ENCODE results near the gene GALNT18. TPM values are rescaled to one million over a fixed set of nuclear protein-coding genes. Genes with fewer than 3 reads are reported as not detected.

GALNT18 gene
- total and polyA plus RNA-seq, 3 experiments from 2014 or later: 1.3 TPM; not detected in 1

DNA sequence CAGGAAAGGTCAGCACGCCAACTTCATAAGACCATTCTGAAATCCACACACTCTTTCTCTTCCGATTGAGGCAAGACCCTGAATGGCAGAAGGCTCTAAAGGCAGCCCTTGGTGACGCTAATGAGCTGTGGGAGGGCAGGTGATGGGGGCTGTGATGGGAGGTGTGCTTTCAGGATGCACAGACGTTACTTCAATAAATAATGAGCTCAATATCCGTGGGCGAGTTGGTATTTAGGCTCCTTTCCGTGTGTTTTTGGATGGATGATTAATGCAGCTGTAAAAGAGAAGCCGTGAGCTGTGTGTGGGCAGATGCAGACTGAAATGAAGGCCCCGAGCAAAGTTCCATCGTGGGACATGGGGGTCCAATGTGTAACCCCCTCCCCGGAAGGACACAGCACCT lies 138.2 kb downstream of the GALNT18 start:
- no peaks in the 10 kb centered on the region for H3K36me3 Mint-ChIP-seq
- no peaks in the 10 kb centered on the region for H3K4me1 ChIP-seq (ENCODE audit: insufficient read depth, low read length)
- no peaks in the 10 kb centered on the region for H3K36me3 ChIP-seq (ENCODE audit: insufficient read depth, low read length)
- DNase-seq: no peak
- H3K4me1 Mint-ChIP-seq: no peaks in the 10 kb centered on the region
- CTCF ChIA-PET: no interaction called here
- H3K9me3 Mint-ChIP-seq: peaks cover 0 to 1% (median 0%) of the 10 kb centered on the region in 5 donors
- peak overlapping the region in 1 of 7 donors; percentile 20 for H3K4me3 Mint-ChIP-seq
- peaks cover 5 to 7% of the 10 kb centered on the region in 2 donors for H3K27me3 Mint-ChIP-seq
- H3K27ac ChIP-seq (ENCODE audit: low read depth, low read length): no peak overlapping the region
- no peak overlapping the region for H3K27ac Mint-ChIP-seq
- H3K9me3 ChIP-seq (ENCODE audit: low read length): no peaks in the 10 kb centered on the region
- POLR2A ChIA-PET: no interaction called here
- no peak overlapping the region for H3K4me3 ChIP-seq (ENCODE audit: low read length)
- H3K27me3 ChIP-seq (ENCODE audit: insufficient read depth, low read length, poor library complexity, severe bottlenecking): no peaks in the 10 kb centered on the region

DNA sequence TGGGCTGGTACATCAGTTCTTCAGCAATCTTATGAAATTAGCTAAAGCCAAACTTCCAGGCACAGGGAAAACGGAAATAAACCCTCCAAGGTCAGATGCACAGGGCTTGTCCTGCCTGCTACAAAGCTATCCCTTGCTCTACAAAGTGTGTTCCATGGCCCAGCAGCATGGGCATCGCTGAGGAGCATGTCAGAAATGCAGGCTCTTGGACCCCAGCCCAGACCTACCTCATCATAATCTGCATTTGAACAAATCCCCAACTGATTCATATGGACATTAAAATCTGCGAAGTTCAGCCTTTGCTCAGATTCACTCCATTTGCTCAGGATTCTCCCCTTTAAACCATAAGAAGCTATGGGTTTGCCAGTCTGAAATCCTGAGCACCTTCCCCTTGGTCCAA lies 139.1 kb downstream of the GALNT18 start:
- POLR2A ChIA-PET: no interaction called here
- Histone ChIP-seq H3K4me3 (ENCODE audit: low read length) (no peak overlapping the region), H3K27me3 (ENCODE audit: insufficient read depth, low read length, poor library complexity, severe bottlenecking) (no peaks in the 10 kb centered on the region), H3K27ac (ENCODE audit: low read depth, low read length) (no peak overlapping the region), H3K4me1 (ENCODE audit: insufficient read depth, low read length) (no peaks in the 10 kb centered on the region), H3K9me3 (ENCODE audit: low read length) (no peaks in the 10 kb centered on the region), H3K36me3 (ENCODE audit: insufficient read depth, low read length) (no peaks in the 10 kb centered on the region)
- no peaks in the 10 kb centered on the region for H3K4me1 Mint-ChIP-seq
- CTCF ChIA-PET: no interaction called here
- DNase-seq: no peak
- H3K27me3 Mint-ChIP-seq: peaks cover 1 to 7% of the 10 kb centered on the region in 2 donors
- no peak overlapping the region for H3K27ac Mint-ChIP-seq
- peaks cover 0 to 1% (median 0%) of the 10 kb centered on the region in 5 donors for H3K9me3 Mint-ChIP-seq
- no peak overlapping the region for H3K4me3 Mint-ChIP-seq
- no peaks in the 10 kb centered on the region for H3K36me3 Mint-ChIP-seq

DNA sequence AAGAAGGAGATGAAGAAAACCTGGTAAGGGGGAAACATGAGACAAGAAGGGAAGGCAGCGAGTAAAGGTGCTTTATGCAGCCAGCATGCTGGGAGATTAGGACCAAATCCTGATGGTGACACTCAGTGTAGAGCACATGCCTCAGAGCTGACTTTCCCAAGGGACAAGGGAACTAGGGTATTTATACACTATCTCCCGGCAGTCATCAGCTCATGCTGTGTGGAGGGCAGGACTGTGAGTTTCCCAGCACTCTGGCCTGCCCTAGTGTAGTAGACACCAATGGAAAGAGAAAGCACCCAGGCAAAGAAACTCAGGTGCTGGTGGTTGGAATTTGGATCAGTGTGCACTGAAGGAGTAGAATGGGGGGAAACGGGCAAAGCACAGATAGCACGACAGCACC lies 140.4 kb downstream of the GALNT18 start:
- H3K4me1 Mint-ChIP-seq: no peaks in the 10 kb centered on the region
- POLR2A ChIA-PET: no interaction called here
- Histone ChIP-seq H3K27me3 (ENCODE audit: insufficient read depth, low read length, poor library complexity, severe bottlenecking) (no peaks in the 10 kb centered on the region), H3K27ac (ENCODE audit: low read depth, low read length) (no peak overlapping the region), H3K4me1 (ENCODE audit: insufficient read depth, low read length) (no peaks in the 10 kb centered on the region), H3K9me3 (ENCODE audit: low read length) (no peaks in the 10 kb centered on the region), H3K4me3 (ENCODE audit: low read length) (no peak overlapping the region), H3K36me3 (ENCODE audit: insufficient read depth, low read length) (no peaks in the 10 kb centered on the region)
- no peak overlapping the region for H3K27ac Mint-ChIP-seq
- CTCF ChIA-PET: no interaction called here
- H3K36me3 Mint-ChIP-seq: no peaks in the 10 kb centered on the region
- peaks cover 0 to 1% (median 0%) of the 10 kb centered on the region in 5 donors for H3K9me3 Mint-ChIP-seq
- no peak overlapping the region for H3K4me3 Mint-ChIP-seq
- no peak for DNase-seq
- peaks cover 1 to 11% of the 10 kb centered on the region in 2 donors for H3K27me3 Mint-ChIP-seq

DNA sequence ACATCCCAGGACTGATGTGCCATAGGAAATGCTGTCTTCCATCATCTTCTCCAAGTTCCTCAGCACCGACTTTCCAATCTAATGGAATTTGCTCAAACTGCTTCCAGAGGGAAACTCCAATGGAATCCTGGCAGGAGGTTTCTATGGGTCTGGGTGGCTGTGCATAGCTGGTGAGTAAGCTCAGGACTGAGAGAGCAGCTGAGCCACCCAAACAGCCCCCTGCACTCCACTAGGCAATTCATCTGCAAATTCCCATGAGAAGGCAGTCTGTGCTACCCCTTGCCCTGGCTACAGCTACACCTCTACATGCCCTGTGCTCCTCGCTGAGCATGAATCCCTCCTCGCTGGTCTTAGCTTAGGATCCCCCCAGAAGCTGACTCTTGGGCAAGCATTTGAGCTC lies 140.8 kb downstream of the GALNT18 start:
- no peak for DNase-seq
- ChIA-PET POLR2A (no interaction called here), CTCF (no interaction called here)
- H3K4me3 ChIP-seq (ENCODE audit: low read length): no peak overlapping the region
- no peaks in the 10 kb centered on the region for H3K36me3 ChIP-seq (ENCODE audit: insufficient read depth, low read length)
- H3K4me1 ChIP-seq (ENCODE audit: insufficient read depth, low read length): no peaks in the 10 kb centered on the region
- H3K4me3 Mint-ChIP-seq: no peak overlapping the region
- peaks cover 0 to 1% (median 0%) of the 10 kb centered on the region in 5 donors for H3K9me3 Mint-ChIP-seq
- no peak overlapping the region for H3K27ac Mint-ChIP-seq
- H3K36me3 Mint-ChIP-seq: no peaks in the 10 kb centered on the region
- H3K4me1 Mint-ChIP-seq: no peaks in the 10 kb centered on the region
- H3K27me3 ChIP-seq (ENCODE audit: insufficient read depth, low read length, poor library complexity, severe bottlenecking): no peaks in the 10 kb centered on the region
- H3K27ac ChIP-seq (ENCODE audit: low read depth, low read length): no peak overlapping the region
- H3K27me3 Mint-ChIP-seq: peaks cover 1 to 11% of the 10 kb centered on the region in 2 donors
- no peaks in the 10 kb centered on the region for H3K9me3 ChIP-seq (ENCODE audit: low read length)

DNA sequence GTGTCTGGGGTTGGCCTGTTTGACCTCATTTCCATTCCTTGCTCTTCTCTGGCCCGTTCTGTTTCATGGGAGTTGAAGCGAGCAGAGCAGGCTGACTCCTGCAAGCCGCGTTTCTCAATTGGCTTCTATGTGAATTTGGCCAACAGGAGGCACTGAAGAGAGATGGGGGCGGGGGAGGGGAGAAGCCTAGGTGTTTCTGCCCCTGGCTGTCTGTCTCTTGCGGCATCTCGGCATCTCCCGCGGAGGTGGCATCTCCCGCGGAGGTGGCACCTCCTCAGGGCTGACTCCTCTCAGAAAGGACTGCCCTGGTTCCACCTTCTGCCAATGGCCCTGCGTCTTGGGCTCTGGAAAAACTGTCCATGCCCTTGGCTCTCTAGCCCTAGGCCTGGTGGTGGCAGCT lies 143.1 kb downstream of the GALNT18 start:
- Mint-ChIP-seq H3K36me3 (no peaks in the 10 kb centered on the region), H3K4me3 (no peak overlapping the region), H3K9me3 (no peaks in the 10 kb centered on the region), H3K4me1 (no peaks in the 10 kb centered on the region), H3K27me3 (peaks cover 1 to 10% of the 10 kb centered on the region in 2 donors), H3K27ac (no peak overlapping the region)
- Histone ChIP-seq H3K4me1 (ENCODE audit: insufficient read depth, low read length) (no peaks in the 10 kb centered on the region), H3K9me3 (ENCODE audit: low read length) (no peaks in the 10 kb centered on the region), H3K27me3 (ENCODE audit: insufficient read depth, low read length, poor library complexity, severe bottlenecking) (no peaks in the 10 kb centered on the region), H3K4me3 (ENCODE audit: low read length) (no peak overlapping the region), H3K27ac (ENCODE audit: low read depth, low read length) (no peak overlapping the region), H3K36me3 (ENCODE audit: insufficient read depth, low read length) (no peaks in the 10 kb centered on the region)
- no peak for DNase-seq
- CTCF ChIA-PET: no interaction called here
- POLR2A ChIA-PET: no interaction called here

DNA sequence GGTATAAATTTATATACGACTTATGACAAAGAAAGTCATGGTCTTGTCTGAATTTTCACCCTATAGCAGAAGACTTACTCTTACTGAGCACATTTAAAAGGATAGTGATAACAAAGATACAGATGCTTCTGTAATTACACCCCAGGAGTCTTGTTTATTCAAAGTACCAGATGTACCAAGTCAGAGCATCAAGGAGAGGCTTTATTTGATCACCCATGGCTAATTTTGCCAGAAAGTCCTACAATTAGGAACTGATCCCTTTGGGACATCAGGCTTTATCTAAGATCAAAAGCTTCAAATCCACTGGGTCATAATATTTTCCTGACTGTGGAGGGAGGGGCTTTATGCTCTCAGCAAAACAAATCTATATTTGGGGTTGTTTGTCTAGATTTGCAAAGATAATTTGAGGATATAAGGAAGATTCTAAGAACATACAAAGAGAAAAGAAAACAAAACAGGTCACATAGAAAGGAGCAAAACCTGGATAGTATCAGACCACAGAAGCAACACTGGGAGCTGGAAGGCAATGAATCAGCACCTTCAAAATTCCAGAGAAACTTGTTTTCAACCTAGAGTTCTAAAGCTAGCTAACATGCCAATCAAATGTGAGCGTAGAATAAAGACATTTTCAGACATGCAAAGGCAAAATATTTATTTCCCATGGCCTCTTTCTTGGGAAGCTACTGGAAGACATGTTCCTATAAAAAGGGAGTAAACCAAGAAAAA lies 143.9 kb downstream of the GALNT18 start:
- ChIA-PET POLR2A (no interaction called here), CTCF (no interaction called here)
- Mint-ChIP-seq H3K9me3 (no peaks in the 10 kb centered on the region), H3K36me3 (no peaks in the 10 kb centered on the region), H3K4me3 (no peak overlapping the region), H3K27ac (no peak overlapping the region), H3K4me1 (no peaks in the 10 kb centered on the region), H3K27me3 (peaks cover 1 to 3% of the 10 kb centered on the region in 2 donors)
- no peak for DNase-seq
- no peaks in the 10 kb centered on the region for H3K4me1 ChIP-seq (ENCODE audit: insufficient read depth, low read length)
- H3K9me3 ChIP-seq (ENCODE audit: low read length): no peaks in the 10 kb centered on the region
- H3K27ac ChIP-seq (ENCODE audit: low read depth, low read length): no peak overlapping the region
- no peak overlapping the region for H3K4me3 ChIP-seq (ENCODE audit: low read length)
- no peaks in the 10 kb centered on the region for H3K27me3 ChIP-seq (ENCODE audit: insufficient read depth, low read length, poor library complexity, severe bottlenecking)
- H3K36me3 ChIP-seq (ENCODE audit: insufficient read depth, low read length): no peaks in the 10 kb centered on the region

DNA sequence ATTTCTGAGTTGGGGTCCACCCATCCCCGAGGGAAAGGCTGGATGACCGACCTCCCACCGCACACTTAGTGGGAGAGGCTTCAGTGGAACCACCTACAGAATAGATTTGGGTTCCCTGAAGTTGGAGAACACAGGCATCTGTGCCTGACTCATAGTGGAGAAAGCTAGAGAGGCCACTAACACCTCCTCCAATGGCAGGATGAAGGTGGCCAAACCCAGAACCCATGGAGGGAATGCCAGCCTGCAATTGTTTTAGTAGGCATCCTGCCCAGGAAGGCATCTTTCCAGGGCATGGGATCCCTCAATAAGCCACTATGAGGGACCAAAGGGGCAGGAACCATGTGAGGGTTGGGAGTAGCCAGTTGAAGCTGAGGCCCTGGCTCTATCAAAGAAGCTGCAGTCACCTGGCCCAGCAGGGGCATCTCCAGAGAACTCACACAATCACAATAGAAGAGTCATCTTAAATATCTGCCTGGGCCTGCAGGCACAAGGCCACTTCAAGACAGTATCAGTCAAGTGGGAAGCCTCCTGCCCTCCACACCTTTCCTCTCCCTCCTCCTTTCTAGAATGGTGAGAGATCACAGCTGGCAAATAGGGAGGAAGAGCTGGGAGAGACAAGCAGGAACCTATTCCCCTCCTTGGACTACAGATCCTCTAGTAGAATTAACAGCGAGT lies 144.7 kb downstream of the GALNT18 start:
- H3K27me3 Mint-ChIP-seq: peaks cover 1 to 3% of the 10 kb centered on the region in 2 donors
- H3K4me1 ChIP-seq (ENCODE audit: insufficient read depth, low read length): no peaks in the 10 kb centered on the region
- H3K4me3 Mint-ChIP-seq: no peak overlapping the region
- no peaks in the 10 kb centered on the region for H3K4me1 Mint-ChIP-seq
- H3K4me3 ChIP-seq (ENCODE audit: low read length): no peak overlapping the region
- no peak for DNase-seq
- CTCF ChIA-PET: no interaction called here
- no peaks in the 10 kb centered on the region for H3K36me3 Mint-ChIP-seq
- no peaks in the 10 kb centered on the region for H3K9me3 ChIP-seq (ENCODE audit: low read length)
- no peaks in the 10 kb centered on the region for H3K27me3 ChIP-seq (ENCODE audit: insufficient read depth, low read length, poor library complexity, severe bottlenecking)
- H3K9me3 Mint-ChIP-seq: no peaks in the 10 kb centered on the region
- POLR2A ChIA-PET: no interaction called here
- no peak overlapping the region for H3K27ac ChIP-seq (ENCODE audit: low read depth, low read length)
- H3K36me3 ChIP-seq (ENCODE audit: insufficient read depth, low read length): no peaks in the 10 kb centered on the region
- no peak overlapping the region for H3K27ac Mint-ChIP-seq

DNA sequence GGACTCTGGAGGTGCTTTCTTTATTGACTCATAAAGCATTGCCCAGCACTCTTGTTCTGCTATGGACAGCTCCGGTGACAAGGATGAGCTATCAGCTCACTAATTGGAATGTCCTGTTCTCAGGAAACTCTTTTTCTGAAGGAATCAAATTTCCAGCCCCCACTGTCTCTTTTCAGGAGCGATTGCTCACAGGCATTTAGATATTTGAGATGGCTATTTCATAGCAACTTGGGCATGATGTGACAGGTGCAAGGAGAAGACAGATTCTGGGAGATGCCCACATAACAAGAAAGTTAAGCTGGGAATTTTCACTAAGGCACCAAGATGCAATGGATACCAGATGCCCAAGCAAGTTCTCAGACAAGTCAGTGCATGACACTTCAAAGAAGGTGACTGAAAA lies 145.3 kb downstream of the GALNT18 start:
- no peak for DNase-seq
- Histone ChIP-seq H3K27me3 (ENCODE audit: insufficient read depth, low read length, poor library complexity, severe bottlenecking) (no peaks in the 10 kb centered on the region), H3K27ac (ENCODE audit: low read depth, low read length) (no peak overlapping the region), H3K9me3 (ENCODE audit: low read length) (no peaks in the 10 kb centered on the region), H3K36me3 (ENCODE audit: insufficient read depth, low read length) (no peaks in the 10 kb centered on the region), H3K4me1 (ENCODE audit: insufficient read depth, low read length) (no peaks in the 10 kb centered on the region), H3K4me3 (ENCODE audit: low read length) (no peak overlapping the region)
- CTCF ChIA-PET: no interaction called here
- no peak overlapping the region for H3K4me3 Mint-ChIP-seq
- peaks cover 1 to 3% of the 10 kb centered on the region in 2 donors for H3K27me3 Mint-ChIP-seq
- no peaks in the 10 kb centered on the region for H3K9me3 Mint-ChIP-seq
- H3K27ac Mint-ChIP-seq: no peak overlapping the region
- POLR2A ChIA-PET: no interaction called here
- H3K4me1 Mint-ChIP-seq: no peaks in the 10 kb centered on the region
- H3K36me3 Mint-ChIP-seq: no peaks in the 10 kb centered on the region
